NCI-H2227 (cell line): ENCODE data around the gene CORO6.

ENCODE experiments used
- DNase-seq: peaks from one replicate; lab custom pipeline; 2025; ENCODE audit not compliant: unreplicated experiment; lab: John Stamatoyannopoulos, UW

The CORO6 gene

DNA sequence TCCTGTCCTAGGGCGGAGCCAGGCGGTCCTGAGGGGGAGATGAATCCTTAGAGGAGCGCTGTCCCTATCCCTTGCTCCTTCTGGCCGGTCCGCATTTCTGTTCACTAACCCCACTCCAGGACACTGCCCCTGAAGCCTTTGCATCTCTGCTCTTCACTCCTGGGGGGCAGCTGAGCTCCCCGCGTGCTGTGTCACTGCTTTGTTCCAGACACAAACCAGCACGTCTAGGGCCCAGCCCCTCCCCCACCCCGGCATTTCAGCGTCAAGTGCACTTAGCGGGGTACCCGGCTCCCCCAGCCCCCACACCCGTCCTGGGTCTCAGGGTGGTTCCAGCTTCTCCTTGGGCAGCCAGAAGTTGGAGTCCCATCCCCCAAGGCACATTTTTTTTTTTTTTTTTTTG is 8.9 kb downstream of the CORO6 start:
- DNase-seq, result no peak

DNA sequence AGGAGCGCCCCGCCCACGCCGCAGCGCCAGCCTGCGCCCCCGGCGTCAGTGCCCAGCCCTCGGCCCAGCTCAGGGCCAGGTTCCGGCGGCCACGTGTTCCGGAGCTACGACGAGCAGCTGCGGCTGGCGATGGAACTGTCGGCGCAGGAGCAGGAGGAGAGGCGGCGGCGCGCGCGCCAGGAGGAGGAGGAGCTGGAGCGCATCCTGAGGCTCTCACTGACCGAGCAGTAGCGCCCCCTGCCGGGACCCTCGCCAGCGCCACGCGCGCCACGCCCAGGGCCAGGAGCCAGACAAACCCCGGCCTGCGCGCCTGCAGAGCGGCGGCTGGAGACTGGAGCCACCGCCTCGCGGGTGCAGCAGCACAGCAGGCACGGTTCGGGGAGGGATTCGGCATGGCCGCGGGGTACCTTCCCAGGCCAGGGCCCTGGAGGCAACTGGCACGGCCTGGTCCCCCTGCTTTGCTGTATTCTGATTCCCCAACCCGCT is 9.3 kb downstream of the CORO6 start:
- DNase-seq, result no peak

DNA sequence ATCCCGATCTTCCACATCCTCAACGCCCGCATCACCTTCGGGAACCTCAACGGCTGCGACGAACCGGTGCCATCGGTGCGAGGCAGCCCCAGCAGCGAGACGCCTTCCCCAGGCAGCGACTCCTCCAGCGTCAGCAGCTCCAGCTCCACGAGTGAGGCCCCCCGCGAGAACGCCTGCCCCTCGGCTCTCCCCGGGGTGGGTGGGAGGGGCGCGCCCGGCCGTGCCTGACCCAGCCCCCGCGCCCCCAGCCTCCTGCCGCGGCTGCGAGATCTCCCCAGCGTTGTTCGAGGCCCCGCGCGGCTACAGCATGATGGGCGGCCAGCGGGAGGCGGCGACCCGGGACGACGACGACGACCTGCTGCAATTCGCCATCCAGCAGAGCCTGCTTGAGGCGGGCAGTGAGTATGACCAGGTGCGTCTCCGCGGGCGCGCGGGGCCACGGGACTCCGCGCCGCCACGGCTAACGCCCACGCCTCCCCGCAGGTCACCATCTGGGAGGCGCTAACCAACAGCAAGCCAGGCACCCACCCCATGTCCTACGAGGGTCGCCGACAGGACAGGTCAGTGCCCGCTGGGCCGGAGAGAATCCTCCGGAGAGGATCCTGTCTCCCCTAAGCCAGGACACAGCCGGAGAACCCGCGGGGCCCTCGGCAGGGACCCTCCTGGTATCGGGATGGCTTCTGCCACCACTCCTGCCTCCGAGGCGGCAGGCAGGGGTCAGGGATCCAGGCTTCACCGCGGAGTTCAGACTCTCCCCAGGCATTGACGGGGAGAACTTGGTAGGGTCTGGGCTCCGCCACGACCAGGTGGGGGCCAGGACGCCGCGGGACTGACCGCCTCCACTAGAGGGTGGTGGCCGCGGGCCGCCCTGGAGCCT is 10.1 kb downstream of the CORO6 start:
- DNase-seq, result no peak

DNA sequence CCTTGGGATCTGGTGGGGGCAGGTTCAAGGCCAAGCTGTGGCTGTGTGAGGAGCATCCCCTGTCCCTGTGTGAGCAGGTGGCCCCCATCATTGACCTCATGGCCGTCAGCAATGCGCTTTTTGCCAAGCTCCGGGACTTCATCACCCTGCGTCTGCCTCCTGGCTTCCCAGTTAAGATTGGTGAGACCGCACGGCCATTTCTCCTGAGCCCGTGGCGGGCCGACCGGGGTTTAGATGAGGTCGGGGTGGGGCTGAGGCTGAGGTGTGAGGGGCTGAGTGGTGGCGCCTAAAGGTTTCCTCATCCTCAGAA is 10.7 kb downstream of the CORO6 start:
- no peak for DNase-seq

DNA sequence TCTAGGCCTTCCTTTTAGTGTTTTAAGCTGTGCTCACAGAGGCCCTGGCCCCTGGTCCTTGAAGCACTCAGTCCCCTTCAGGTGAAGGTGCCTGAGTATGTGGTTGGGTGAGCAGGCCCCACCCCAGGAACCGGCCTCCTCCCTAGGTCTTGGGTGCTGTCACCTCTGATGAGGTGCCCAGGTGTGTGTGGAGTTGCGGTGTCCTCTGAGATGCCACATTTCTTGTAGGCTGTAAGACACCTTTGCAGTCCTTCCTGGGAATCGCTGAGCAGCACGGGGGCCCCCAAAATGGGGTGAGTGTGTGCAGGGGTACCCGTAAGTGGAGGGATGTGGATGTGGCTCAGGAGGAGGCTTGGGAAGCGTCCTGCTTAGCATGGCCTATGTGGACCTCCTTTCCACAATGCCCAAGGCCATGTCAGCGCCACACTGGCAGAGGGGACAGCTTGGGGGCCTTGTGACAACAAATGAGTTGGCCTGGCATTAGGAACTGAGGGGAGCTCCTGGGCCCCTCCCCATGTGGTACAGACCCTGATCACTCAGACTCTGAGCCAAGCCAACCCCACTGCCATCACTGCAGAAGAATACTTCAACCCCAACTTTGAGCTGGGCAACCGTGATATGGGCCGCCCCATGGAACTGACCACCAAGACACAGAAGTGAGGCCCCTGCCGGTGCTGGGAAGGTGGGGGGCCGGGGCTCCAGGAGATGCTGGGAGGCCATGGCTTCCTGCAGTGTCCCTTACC is 11.2 kb downstream of the CORO6 start:
- DNase-seq, result no peak

DNA sequence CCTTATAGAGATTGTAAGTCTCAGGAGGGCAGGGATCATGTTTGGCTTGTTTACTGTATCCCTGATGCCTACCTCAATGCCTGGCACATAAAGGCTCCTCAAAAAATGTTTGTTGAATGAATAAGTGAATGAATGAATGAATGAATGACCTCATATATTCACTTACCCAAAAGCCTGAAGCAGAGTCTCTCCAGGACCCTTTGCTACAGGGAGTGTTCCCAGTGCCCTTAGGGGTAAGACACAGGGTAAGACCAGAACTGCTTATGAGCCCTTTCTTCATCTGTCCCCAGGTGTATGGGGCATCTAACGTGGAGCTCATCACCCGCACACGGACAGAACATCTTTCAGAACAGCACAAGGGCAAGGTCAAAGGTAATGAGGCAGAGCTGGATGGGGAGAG is 12.3 kb downstream of the CORO6 start:
- no peak for DNase-seq

DNA sequence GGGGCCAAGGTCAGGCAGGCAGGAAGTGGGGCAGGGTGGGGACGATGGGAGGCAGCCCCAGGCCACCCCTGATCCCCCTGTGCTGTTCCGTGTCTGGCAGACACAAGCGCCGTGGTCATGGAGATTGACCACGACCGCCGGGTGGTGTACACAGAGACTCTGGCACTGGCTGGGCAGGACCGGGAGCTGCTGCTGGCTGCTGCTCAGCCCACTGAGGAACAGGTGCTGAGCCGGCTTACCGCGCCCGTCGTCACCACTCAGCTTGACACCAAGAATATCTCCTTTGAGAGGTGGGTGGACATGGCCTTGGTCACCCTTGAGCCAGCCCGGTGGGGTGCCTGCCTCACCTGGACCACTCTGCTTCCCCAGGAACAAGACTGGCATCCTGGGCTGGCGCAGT is 13.7 kb downstream of the CORO6 start:
- DNase-seq, result no peak

DNA sequence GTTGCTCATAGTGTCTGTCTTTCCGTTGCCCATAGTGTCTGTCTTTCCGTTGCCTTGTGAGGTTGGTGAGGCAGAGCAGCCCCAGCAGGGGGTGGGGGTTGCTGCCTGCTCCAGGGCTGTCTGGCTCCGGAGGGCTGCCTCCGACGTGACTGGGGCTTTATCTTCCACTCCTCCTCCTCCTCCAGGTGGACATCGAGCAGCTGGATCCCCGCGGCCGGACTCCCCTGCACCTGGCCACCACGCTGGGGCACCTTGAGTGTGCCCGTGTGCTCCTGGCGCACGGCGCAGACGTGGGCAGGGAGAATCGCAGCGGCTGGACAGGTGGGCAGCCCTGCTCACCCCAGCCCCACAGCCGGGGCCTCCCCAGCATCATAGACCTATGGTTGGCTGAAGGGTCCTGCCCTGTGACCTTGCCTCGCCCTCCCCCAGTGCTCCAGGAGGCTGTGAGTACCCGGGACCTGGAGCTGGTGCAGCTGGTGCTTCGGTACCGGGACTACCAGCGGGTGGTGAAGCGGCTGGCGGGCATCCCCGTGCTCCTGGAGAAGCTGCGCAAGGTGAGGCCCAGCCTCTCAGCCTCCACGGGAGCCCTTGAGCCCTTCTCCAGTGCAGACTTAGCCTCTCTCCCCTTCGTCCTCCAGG is 15.0 kb downstream of the CORO6 start:
- DNase-seq, result no peak

DNA sequence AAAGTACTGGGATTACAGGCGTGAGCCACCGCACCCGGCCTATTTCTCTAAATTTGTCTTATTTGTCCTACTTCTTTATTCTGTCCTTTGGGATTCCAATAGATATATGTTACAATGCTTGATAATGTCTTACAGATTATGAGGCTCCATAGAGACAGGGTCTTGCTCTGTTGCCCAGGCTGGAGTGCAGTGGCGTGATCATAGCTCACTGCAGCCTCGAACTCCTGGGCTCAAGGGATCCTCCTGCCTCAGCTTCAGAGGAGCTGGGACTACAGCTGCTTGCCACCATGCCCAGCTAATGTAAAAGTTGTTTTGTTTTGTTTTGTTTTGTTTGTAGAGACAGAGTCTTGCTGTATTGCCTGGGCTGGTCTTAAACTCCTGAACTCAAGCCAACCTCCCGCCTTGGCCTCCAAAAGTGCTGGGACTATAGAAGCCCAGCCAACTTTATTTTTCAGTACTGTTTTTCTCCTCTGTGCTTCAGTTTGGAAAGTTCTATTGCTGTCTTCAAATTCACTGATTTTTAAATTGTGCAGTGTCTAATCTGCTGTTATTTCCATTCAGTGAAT is 19.5 kb downstream of the CORO6 start:
- DNase-seq, result no peak

DNA sequence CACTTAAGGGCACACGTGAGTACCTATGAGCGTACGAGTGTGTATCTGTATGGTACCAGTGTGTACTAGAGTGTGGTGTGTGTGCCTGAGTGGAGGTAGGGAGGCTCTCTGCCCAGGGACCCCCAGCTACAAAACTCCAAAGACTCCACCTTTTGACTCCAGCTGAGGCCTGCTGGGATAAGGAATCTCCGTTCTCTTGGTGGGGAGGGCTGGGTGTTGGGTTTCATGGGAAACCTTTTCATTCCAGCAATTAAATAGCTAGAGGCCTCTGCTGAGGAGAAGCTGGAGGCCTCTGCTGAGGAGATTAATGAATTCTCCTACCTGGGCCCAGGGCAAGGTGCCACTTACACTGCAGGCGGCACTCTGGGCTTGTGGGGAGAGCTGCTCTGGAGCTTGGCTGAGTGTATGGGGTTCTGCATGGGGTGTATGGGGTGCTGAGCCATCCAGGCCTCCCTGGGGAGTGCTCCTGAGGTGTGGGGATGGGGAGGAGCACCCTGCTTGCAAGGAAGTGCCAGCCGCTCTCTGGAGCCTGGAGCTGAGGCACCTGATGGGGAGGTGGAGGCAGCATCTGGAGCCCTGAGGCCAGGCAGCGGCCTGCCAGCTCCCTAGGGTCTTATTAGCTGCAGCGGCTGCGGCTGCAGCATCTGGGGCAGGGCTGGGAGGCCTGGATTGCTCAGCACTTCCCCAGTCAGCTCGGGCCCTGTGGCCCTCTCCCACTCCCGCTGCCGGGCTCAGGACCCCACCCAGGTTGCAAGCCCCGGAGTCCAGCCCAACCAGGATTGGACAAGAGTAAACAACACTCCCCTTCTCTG is 25.1 kb downstream of the CORO6 start:
- DNase-seq, result peak; percentile 19

DNA sequence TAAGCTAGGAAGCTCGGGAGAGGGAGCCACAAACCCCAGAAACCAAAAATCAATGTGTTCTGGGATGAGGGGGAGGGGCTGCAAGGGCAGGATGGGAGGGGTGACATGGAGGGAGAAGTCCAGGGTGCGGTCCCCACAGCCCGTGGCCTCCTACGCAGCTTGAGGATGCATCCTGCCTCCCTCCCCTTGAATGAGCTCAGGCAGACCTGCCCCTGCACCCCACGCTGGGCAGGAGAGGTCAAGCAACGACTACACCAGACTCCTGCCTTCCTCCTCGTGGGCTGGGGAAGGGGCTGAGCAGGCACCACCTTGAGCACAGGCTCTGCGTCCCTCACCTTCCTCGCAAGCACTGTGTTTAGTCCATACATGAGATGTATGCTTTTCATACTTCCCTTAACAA is 25.9 kb downstream of the CORO6 start:
- no peak for DNase-seq

DNA sequence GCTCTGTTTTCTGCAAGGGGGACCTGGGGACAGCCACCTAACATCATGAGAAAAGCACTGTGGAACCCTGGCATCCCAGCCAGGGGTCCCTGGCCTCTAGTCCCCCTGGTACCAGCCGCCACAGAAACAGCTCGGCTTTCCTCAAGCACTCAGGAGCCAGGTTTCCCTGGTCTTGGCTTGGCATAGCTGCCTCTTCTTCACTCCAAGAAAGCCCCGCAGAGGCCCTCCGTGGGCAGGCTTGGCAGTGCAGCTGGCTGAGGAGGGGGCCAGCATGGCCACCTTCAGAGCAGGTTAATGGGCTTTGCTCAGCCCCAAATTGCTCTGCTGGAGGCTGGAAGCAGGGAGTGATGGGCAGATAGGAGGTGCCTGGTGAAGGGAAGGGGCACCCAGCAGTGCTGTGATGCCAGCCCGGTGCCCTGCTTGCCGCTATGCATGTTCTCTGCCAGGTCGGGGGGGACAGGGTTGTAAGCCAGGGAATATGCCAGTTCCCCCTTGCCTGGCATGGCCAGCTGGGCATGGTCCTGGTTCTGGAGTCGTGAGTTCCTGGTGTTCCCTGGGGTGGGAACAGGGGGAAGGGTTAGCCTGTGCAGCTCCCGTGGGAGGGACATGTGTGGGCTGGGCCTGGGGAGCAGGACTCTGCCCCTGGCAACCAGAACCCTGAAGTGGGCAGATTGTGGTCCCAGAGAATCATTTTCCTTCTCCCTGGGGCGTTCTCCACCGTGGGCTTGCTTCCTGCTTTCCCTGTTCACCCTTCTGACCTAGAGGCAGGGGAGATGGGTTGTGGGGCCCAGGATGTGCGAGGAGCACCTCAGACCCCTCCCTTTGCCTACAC is 26.6 kb downstream of the CORO6 start:
- no peak for DNase-seq

DNA sequence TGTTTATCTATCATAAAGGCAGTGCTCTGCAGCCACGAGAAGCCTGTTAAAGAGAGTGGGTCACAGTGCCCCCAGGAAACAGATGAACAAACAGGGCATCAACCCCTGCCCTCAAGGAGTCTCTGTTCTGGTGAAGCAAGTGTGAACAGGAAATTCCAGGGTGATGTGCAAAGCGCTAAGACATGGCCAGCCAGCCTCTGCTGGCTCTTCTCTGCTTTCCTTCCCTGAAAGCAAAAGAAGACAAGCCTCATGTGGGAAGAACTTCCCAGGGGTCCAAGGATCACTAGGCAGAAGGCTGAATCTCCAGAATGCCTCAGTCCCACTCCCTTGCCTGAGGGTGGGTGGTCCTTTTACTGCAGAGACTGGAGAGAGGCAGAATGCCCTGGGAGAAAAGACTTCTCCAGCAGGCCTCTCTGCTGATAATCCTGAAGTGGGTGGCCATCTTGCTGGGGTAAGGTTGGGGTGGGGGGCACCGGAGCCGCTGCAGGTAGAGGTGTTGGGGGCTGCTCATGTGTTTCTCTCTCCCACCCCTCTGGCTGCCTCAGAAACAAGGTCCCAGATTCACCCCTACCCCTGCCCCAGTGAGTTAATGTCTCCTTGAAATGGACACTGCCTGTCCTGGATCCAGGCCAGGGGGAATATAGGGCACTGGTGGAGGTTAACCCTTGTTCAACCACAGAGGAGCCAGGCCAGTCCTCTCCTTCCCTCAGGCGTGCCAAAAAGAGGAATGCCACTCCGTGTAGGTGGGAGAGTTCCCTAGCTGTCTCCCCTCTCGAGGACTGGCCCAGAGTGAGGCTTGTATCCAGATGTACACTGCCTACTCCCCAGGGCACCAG is 27.4 kb downstream of the CORO6 start:
- DNase-seq, result no peak

DNA sequence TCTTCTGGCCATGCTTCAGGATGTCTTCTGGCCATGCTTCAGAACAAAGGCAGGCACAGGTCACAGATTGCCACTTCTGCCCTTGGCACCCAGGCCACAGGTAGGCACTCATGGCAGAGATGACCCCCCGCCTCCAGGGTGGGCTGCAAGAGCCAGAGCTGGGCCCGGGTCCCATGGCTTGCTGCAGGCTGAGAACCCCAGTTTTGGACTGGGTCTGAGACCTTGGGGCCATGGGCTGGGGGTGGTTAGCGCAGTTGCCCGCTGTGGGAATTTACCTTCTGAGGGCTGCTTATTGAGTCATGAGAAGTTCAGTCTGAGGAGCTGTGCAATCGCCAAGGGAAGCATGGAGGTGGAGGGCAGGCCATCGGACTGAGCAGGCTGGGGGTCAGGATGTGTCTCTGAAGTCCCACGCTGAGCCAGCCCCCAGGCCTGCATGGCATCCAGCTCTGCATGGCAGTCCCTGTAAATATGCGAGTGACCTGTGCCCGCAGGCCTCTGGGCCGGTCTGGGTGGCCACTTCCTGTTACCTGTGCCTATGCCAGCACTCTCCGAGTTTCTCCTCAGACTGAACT is 28.1 kb downstream of the CORO6 start:
- no peak for DNase-seq

DNA sequence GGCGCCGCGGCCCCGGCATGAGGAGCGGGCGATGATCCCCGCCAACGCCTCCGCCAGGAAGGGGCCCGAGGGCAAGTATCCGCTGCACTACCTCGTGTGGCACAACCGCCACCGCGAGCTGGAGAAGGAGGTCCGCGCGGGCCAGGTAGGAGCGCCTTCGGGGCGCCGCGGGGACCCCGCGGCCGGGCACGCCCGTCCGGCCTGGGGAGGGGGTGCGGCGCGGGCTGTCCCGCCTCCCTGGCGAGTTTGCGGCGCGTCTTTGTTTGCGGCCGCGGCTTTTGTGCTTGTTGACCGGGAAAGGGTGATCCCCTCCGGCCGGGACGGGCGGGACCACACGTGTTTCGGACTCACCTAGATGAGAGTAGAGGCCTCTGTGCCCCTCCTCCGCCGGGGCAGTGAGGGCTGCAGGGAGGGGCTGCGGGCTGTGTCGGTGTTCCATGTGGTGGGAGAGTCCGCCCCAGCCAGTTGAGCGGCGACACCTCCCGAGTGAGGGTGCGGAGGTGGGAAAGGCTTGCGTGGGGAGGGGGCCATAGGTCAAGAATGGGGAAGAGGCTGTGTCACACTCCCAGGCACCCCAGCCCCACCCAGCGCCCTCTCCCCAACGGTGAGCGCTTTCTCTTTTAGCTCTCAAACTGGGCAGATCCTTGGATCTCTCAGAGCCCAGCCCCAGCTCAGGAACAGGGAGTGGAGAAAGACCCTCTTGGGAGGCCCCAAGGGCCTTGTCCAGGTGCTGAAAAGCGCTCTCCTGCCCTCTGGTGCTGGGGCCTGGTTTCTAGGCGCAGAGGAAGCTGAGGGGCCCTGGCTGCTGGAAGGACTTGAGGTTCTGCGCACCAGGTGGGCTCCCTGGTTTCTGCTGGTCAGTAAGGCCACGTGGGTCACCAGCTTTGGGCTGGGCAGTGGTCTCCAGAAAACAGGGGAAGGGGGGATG is 28.9 kb downstream of the CORO6 start:
- peak; percentile 30 for DNase-seq

DNA sequence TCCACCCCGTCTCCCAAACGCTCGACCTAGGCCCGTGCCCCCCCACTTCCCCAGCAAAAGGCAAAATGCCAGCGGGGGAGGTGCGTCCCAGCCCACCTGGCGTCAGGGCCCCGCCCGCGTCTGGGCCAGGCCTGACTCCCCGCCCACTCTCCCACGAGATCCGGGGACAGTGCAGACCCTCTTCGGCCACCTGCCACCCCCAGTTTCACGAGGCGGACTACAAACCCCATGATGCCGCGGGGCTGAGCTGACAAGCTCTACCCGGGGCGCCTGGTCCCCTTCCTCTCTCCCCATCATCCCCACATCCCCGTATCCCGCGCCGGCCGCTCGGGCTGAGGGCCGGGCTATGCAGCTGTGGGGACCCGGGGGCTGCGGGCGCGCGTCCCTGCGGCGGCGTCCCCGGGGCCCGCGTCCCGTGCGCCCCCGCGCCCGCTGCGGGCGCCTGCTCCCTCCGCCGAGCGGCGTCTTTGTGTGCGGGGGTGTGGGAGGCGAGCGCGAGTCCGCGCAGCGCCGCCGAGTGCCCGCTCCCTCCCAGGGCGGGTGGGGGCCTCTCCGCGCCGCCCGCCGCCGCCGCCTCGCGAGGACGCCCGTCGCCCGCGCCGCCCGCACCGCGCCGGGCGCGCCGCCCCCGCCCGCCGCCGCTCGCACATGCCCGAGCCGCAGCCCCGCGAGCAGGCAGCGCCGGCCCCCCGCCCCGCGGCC is 29.7 kb downstream of the CORO6 start, which contains the start of gene ANKRD13B:
Gene ANKRD13B, plus strand, starts transcription at position 283 of the 702 bp plus-strand sequence. CDS start 490 bp downstream, outside the sequence.
- DNase-seq, result peak; percentile 79
